ENCODE data around the gene ZNF584. TPM values are rescaled to one million over a fixed set of nuclear protein-coding genes. Genes with fewer than 3 reads are reported as not detected.

ZNF584 gene
- total and polyA plus RNA-seq, 2 donors (not counting 1 experiment from before 2014, with no cell fraction given): 3.0 to 12.3 TPM

- H3K9me3 Mint-ChIP-seq (ENCODE audit: insufficient read depth): no peaks in the 10 kb centered on the region
- peaks cover 48% of the 10 kb centered on the region for H3K4me1 Mint-ChIP-seq
- Histone ChIP-seq H4K20me1 (ENCODE audit: control insufficient read depth, insufficient read depth, low read length, poor library complexity, severe bottlenecking) (peaks cover 8% of the 10 kb centered on the region), H3K27ac (ENCODE audit: low read length in 2 of 2) (no peak overlapping the region), H3K4me3 (ENCODE audit: control extremely low read depth in 1 of 5, extremely low read depth in 1 of 5, insufficient read depth in 1 of 5, low read depth in 2 of 5, low read length in 4 of 5) (no peak overlapping the region), H2AFZ (ENCODE audit: insufficient read depth, low read depth, low read length, poor library complexity, severe bottlenecking) (no peak overlapping the region), H3K4me2 (replicated peaks; ENCODE audit: low read depth, low read length, poor library complexity, severe bottlenecking) (no peak overlapping the region), H3K36me3 (replicated peaks in 1 of 2; ENCODE audit: control extremely low read depth in 1 of 2, control insufficient read depth in 1 of 2, extremely low read depth in 1 of 2, insufficient read depth in 2 of 2, low read length in 1 of 2) (peaks cover under 1 to 3% of the 10 kb centered on the region in 2 experiments), H3K4me1 (ENCODE audit: control insufficient read depth in 2 of 2, insufficient read depth in 2 of 2, low read length in 2 of 2) (peaks cover 39 to 49% of the 10 kb centered on the region in 2 donors), H3K9me3 (ENCODE audit: control extremely low read depth in 1 of 3, control insufficient read depth in 2 of 3, insufficient read depth in 1 of 3, low read length in 2 of 3) (no peaks in the 10 kb centered on the region), H3K27me3 (replicated peaks in 1 of 4; ENCODE audit: control extremely low read depth in 1 of 4, control insufficient read depth in 3 of 4, insufficient read depth in 4 of 4, low read length in 3 of 4) (no peaks in the 10 kb centered on the region), H3K79me2 (ENCODE audit: control insufficient read depth, insufficient read depth, low read length) (peaks cover 44% of the 10 kb centered on the region), H3K9ac (ENCODE audit: low read length) (no peak overlapping the region)
- CTCF ChIA-PET: no interaction called here
- TF ChIP-seq EZH2 (IDR thresholded peaks at IDR 0.05; ENCODE audit: borderline replicate concordance, insufficient read depth, low read depth, low read length, poor library complexity, severe bottlenecking): no peak
- TF ChIP-seq, protein P1, sequence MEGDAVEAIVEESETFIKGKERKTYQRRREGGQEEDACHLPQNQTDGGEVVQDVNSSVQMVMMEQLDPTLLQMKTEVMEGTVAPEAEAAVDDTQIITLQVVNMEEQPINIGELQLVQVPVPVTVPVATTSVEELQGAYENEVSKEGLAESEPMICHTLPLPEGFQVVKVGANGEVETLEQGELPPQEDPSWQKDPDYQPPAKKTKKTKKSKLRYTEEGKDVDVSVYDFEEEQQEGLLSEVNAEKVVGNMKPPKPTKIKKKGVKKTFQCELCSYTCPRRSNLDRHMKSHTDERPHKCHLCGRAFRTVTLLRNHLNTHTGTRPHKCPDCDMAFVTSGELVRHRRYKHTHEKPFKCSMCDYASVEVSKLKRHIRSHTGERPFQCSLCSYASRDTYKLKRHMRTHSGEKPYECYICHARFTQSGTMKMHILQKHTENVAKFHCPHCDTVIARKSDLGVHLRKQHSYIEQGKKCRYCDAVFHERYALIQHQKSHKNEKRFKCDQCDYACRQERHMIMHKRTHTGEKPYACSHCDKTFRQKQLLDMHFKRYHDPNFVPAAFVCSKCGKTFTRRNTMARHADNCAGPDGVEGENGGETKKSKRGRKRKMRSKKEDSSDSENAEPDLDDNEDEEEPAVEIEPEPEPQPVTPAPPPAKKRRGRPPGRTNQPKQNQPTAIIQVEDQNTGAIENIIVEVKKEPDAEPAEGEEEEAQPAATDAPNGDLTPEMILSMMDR (IDR thresholded peaks at IDR 0.05): no peak
- POLR2A ChIA-PET: interaction anchor here (4.0 kb wide), 1 partner anchor 20 kb away, joined by 35 read pairs; the partner anchor contains the start of gene ZNF497
- H3K27ac Mint-ChIP-seq: peak overlapping the region; percentile 63
- DNase-seq (no peak), ATAC-seq (ENCODE audit: low read depth) (no peak)
- no peaks in the 10 kb centered on the region for H3K27me3 Mint-ChIP-seq
- H3K4me3 Mint-ChIP-seq: peak overlapping the region; percentile 78
- WGBS (ENCODE audit: insufficient coverage): 100% methylated on average over 4 of the region's 6 CpGs
- intact Hi-C loops (cut with micrococcal nuclease): no loop called here
These were observed 25.3 kb upstream of the ZNF584 start for GRCh38 chr19:58382997-58383603.

GRCh38 chr19:58385313-58385890 is 23.0 kb upstream of the ZNF584 start:
- ChIA-PET POLR2A (interaction anchor here (0.6 to 2.9 kb wide), 4 partner anchors 22 to 841 kb away, joined by 3 to 18 read pairs (median 7); partner anchors contain the start of genes ZBTB45 and ZNF497), CTCF (interaction anchor here (1.1 kb wide), 1 partner anchor 23 kb away, joined by 3 read pairs; the partner anchor contains the start of gene ZNF584)
- no peaks in the 10 kb centered on the region for H3K9me3 ChIP-seq (ENCODE audit: control extremely low read depth in 1 of 3, control insufficient read depth in 2 of 3, insufficient read depth in 1 of 3, low read length in 2 of 3)
- Mint-ChIP-seq H3K4me3 (peak overlapping the region; percentile 97), H3K4me1 (peaks cover 45% of the 10 kb centered on the region), H3K27me3 (no peaks in the 10 kb centered on the region), H3K9me3 (ENCODE audit: insufficient read depth) (no peaks in the 10 kb centered on the region), H3K27ac (peak overlapping the region; percentile 99)
- H3K4me1 ChIP-seq (ENCODE audit: control insufficient read depth in 2 of 2, insufficient read depth in 2 of 2, low read length in 2 of 2): peaks cover 31 to 39% of the 10 kb centered on the region in 2 donors
- H3K4me3 ChIP-seq (ENCODE audit: control extremely low read depth in 1 of 5, extremely low read depth in 1 of 5, insufficient read depth in 1 of 5, low read depth in 2 of 5, low read length in 4 of 5): peak overlapping the region in 1 of 5 experiments; percentile 76
- peak overlapping the region; percentile 84 for H3K4me2 ChIP-seq (replicated peaks; ENCODE audit: low read depth, low read length, poor library complexity, severe bottlenecking)
- no peak for ATAC-seq (ENCODE audit: low read depth)
- 75% methylated on average over 9 of the region's 9 CpGs for WGBS (ENCODE audit: insufficient coverage)
- intact Hi-C loops (cut with micrococcal nuclease): no loop called here
- H3K27ac ChIP-seq (ENCODE audit: low read length in 2 of 2): peak overlapping the region; percentile 94 to 95
- no peaks in the 10 kb centered on the region for H3K27me3 ChIP-seq (replicated peaks in 1 of 4; ENCODE audit: control extremely low read depth in 1 of 4, control insufficient read depth in 3 of 4, insufficient read depth in 4 of 4, low read length in 3 of 4)
- H3K9ac ChIP-seq (ENCODE audit: low read length): peak overlapping the region; percentile 69
- peaks cover 21% of the 10 kb centered on the region for H4K20me1 ChIP-seq (ENCODE audit: control insufficient read depth, insufficient read depth, low read length, poor library complexity, severe bottlenecking)
- H3K79me2 ChIP-seq (ENCODE audit: control insufficient read depth, insufficient read depth, low read length): peaks cover 56% of the 10 kb centered on the region
- peak overlapping the region; percentile 81 for H2AFZ ChIP-seq (ENCODE audit: insufficient read depth, low read depth, low read length, poor library complexity, severe bottlenecking)
- DNase-seq: no peak
- H3K36me3 ChIP-seq (replicated peaks in 1 of 2; ENCODE audit: control extremely low read depth in 1 of 2, control insufficient read depth in 1 of 2, extremely low read depth in 1 of 2, insufficient read depth in 2 of 2, low read length in 1 of 2): peaks cover 5 to 14% of the 10 kb centered on the region in 2 experiments
- TF ChIP-seq, protein P1 (IDR thresholded peaks at IDR 0.05): no peak

All from B cell (primary cell).